Vagina (tissue), 2 donors: Measurements from ENCODE around the gene PTPRE.

Experiments
- CTCF ChIP-seq, 3 experiments: fragments of 450-650 bp in 2 of 3; fragments of 200-600 bp in 1 of 3; sonication (generic) in 1 of 3; IDR thresholded peaks; one replicate each; pipeline ENCODE4 v1.5.1; 2017 to 2019; ENCODE audit warnings: antibody characterized with exemption in 3 of 3, mild to moderate bottlenecking in 2 of 3, moderate library complexity in 2 of 3
- POLR2A ChIP-seq, 2 donors: fragments of 450-650 bp; IDR thresholded peaks; one replicate each; pipeline ENCODE4 v1.6.1; 2017; ENCODE audit warnings: antibody characterized with exemption in 2 of 2, mild to moderate bottlenecking in 2 of 2, moderate library complexity in 2 of 2

GRCh38 chr10:127884501-127884900, 22.4 kb upstream of the PTPRE start:
- TF ChIP-seq POLR2A (IDR thresholded peaks at IDR 0.05) (no peak), CTCF (IDR thresholded peaks at IDR 0.05) (no peak)
